Osteoblast (primary cell): ENCODE data around the gene BCAS3. TPM values are rescaled to one million over a fixed set of nuclear protein-coding genes. Genes with fewer than 3 reads are reported as not detected.

Source experiments
- DNase-seq: peaks from one replicate; pipeline ENCODE4 v3.0.0; 2011; ENCODE audit warnings: low spot score, mixed read lengths; ENCODE audit not compliant: insufficient read length; ENCODE audit errors: missing footprints
- H2AFZ ChIP-seq: 2 replicates; pipeline ENCODE4 v1.6.0; 2011; ENCODE audit warnings: mild to moderate bottlenecking, low read length
- H3K27ac ChIP-seq: 2 replicates; pipeline ENCODE4 v1.5.1; 2011; ENCODE audit warnings: mild to moderate bottlenecking, low read depth, low read length, moderate library complexity
- H3K27me3 ChIP-seq: 2 replicates; pipeline ENCODE4 v1.6.0; 2012; ENCODE audit warnings: mild to moderate bottlenecking, control low read depth, inconsistent platforms, low read length, moderate library complexity; ENCODE audit not compliant: insufficient read depth
- H3K36me3 ChIP-seq: 2 replicates; pipeline ENCODE4 v1.5.1; 2011; ENCODE audit warnings: mild to moderate bottlenecking, low read length, control low read depth, moderate library complexity; ENCODE audit not compliant: insufficient read depth
- H3K4me1 ChIP-seq: 2 replicates; pipeline ENCODE4 v1.5.1; 2011; ENCODE audit warnings: mild to moderate bottlenecking, low read length, control low read depth, moderate library complexity; ENCODE audit not compliant: insufficient read depth
- H3K4me2 ChIP-seq: 2 replicates; pipeline ENCODE4 v1.6.0; 2011; ENCODE audit warnings: mild to moderate bottlenecking, low read length; ENCODE audit not compliant: insufficient read depth
- H3K4me3 ChIP-seq: fragments of 200-600 bp; sonication (generic); 3 replicates; pipeline ENCODE4 v1.5.1; 2012; ENCODE audit warnings: mild to moderate bottlenecking, low read length, inconsistent platforms; ENCODE audit not compliant: insufficient read depth
- H3K79me2 ChIP-seq: 2 replicates; pipeline ENCODE4 v1.6.0; 2012; ENCODE audit warnings: mild to moderate bottlenecking, low read length, control low read depth, inconsistent platforms; ENCODE audit not compliant: insufficient read depth
- H3K9me3 ChIP-seq: 2 replicates; pipeline ENCODE4 v1.5.1; 2011; ENCODE audit warnings: low read depth, low read length, control low read depth
- H4K20me1 ChIP-seq: 2 replicates; pipeline ENCODE4 v1.6.0; 2012; ENCODE audit warnings: mild to moderate bottlenecking, low read length, control low read depth; ENCODE audit not compliant: insufficient read depth
- total RNA-seq: library from RNA; depleted of rRNA; stranded (reverse); fragments of >200 nt; gene quantifications from 2 replicates; pipeline ENCODE4 v1.2.3, GENCODE V29; 2012
- TF ChIP-seq, protein P1 (sequence below): IDR thresholded peaks from 2 replicates; pipeline ENCODE4 v1.5.1; 2011; ENCODE audit warnings: mild to moderate bottlenecking, low read depth, low read length, moderate library complexity; ENCODE audit errors: extremely low read depth

The BCAS3 gene
- total RNA-seq, 1 donor = 31.5 TPM

DNA sequence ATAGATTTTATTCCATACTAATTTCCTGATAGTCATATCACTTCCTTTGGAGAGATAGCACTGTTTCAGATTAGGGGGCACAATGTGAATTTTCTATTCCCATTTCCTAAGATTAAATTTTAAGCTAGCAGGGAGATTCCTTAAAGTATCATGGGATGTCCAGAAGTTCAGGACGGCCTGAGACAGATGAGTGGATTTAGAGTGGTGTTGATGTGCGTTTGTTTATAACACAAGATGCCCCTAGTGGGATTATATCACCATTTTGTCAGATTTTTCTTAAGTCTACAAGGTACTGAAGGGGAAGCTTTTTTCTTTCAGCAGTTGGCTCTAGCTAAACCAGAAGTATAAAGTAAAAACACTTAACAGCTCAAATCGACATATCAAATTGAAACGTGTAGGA is 538.4 kb downstream of the BCAS3 start:
- no peaks in the 10 kb centered on the region for H3K27me3 ChIP-seq
- H2AFZ ChIP-seq = no peak overlapping the region
- H3K9me3 ChIP-seq = no peaks in the 10 kb centered on the region
- no peaks in the 10 kb centered on the region for H4K20me1 ChIP-seq
- no peak overlapping the region for H3K4me3 ChIP-seq
- peaks cover 22% of the 10 kb centered on the region for H3K4me1 ChIP-seq
- H3K79me2 ChIP-seq = no peaks in the 10 kb centered on the region
- no peak for DNase-seq
- no peaks in the 10 kb centered on the region for H3K36me3 ChIP-seq
- no peak overlapping the region for H3K27ac ChIP-seq
- TF ChIP-seq, protein P1, sequence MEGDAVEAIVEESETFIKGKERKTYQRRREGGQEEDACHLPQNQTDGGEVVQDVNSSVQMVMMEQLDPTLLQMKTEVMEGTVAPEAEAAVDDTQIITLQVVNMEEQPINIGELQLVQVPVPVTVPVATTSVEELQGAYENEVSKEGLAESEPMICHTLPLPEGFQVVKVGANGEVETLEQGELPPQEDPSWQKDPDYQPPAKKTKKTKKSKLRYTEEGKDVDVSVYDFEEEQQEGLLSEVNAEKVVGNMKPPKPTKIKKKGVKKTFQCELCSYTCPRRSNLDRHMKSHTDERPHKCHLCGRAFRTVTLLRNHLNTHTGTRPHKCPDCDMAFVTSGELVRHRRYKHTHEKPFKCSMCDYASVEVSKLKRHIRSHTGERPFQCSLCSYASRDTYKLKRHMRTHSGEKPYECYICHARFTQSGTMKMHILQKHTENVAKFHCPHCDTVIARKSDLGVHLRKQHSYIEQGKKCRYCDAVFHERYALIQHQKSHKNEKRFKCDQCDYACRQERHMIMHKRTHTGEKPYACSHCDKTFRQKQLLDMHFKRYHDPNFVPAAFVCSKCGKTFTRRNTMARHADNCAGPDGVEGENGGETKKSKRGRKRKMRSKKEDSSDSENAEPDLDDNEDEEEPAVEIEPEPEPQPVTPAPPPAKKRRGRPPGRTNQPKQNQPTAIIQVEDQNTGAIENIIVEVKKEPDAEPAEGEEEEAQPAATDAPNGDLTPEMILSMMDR = no peak
- H3K4me2 ChIP-seq = no peak overlapping the region

DNA sequence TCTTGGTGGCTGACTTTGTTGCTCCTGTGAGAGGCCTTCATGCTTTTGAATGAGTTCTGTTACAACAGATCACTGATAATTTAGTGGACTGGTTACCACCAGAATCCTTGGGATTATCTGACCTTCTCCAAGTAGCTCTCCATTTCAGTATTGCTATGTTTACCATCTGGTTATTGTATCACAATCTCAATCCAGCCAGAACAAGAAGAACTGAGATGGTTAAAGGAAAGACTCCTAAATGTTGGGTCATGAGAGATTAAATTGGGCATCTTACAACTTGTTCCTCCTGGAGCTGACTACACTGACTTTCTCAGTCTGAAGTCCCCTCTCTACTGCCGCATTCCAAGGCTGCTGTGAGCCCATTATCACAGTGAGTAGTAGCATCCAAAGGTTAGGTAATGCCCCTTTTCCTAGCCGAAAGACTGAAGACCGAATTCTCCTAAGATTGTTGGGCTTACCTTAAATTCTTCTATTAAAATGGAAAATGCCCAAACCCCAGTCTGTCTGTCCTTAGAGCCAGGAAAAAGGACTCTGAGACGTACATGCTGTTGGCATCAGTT is 540.3 kb downstream of the BCAS3 start:
- TF ChIP-seq, protein P1 = no peak
- no peaks in the 10 kb centered on the region for H3K9me3 ChIP-seq
- H3K36me3 ChIP-seq = no peaks in the 10 kb centered on the region
- no peaks in the 10 kb centered on the region for H3K79me2 ChIP-seq
- no peak overlapping the region for H3K4me3 ChIP-seq
- H3K4me1 ChIP-seq = peaks cover 22% of the 10 kb centered on the region
- peak overlapping the region; percentile 19 for H3K27ac ChIP-seq
- no peaks in the 10 kb centered on the region for H4K20me1 ChIP-seq
- peak overlapping the region; percentile 1 for H3K4me2 ChIP-seq
- DNase-seq = peak; percentile 29
- no peaks in the 10 kb centered on the region for H3K27me3 ChIP-seq
- H2AFZ ChIP-seq = no peak overlapping the region

DNA sequence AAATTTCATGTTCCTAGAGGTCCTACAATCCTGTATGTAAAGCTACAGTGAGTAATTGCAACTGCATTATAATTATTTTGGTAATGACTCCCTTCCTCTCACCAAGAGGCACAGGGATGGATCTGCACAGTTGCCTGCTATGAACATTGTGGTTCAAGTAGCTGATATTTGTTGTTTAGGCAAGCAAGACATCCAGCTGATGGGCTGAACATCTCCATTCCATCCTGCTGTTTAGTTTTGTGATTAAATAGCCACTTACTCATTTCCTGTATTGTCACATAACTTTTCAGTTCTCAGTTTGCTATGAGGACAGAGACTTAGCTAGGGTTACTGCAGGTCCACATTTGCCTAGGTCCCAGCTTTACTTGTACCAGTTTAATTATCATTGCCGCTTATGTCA is 540.8 kb downstream of the BCAS3 start:
- peaks cover 22% of the 10 kb centered on the region for H3K4me1 ChIP-seq
- peak overlapping the region; percentile 24 for H3K27ac ChIP-seq
- peak; percentile 80 for DNase-seq
- peak overlapping the region; percentile 1 for H3K4me2 ChIP-seq
- H3K27me3 ChIP-seq = no peaks in the 10 kb centered on the region
- H3K4me3 ChIP-seq = no peak overlapping the region
- no peaks in the 10 kb centered on the region for H3K79me2 ChIP-seq
- TF ChIP-seq, protein P1 = no peak
- no peaks in the 10 kb centered on the region for H3K36me3 ChIP-seq
- no peaks in the 10 kb centered on the region for H4K20me1 ChIP-seq
- H2AFZ ChIP-seq = no peak overlapping the region
- no peaks in the 10 kb centered on the region for H3K9me3 ChIP-seq

GRCh38 chr17:61219460-61219859 is 541.8 kb downstream of the BCAS3 start:
- DNase-seq = peak; percentile 91
- TF ChIP-seq, protein P1 = no peak
- H3K79me2 ChIP-seq = no peaks in the 10 kb centered on the region
- H4K20me1 ChIP-seq = no peaks in the 10 kb centered on the region
- H3K4me1 ChIP-seq = peaks cover 22% of the 10 kb centered on the region
- no peak overlapping the region for H2AFZ ChIP-seq
- peak overlapping the region; percentile 24 for H3K27ac ChIP-seq
- H3K36me3 ChIP-seq = no peaks in the 10 kb centered on the region
- no peak overlapping the region for H3K4me3 ChIP-seq
- no peak overlapping the region for H3K4me2 ChIP-seq
- H3K9me3 ChIP-seq = no peaks in the 10 kb centered on the region
- no peaks in the 10 kb centered on the region for H3K27me3 ChIP-seq
